Uterus (tissue), 2 donors: ENCODE results near the gene LHX4.

ENCODE experiments used
- CTCF ChIP-seq, 4 experiments: fragments of 200-600 bp in 2 of 4; fragments of 450-650 bp in 2 of 4; sonication (generic) in 2 of 4; IDR thresholded peaks; one replicate each; pipeline ENCODE4 v1.5.1; 2016 to 2019; ENCODE audit warnings: antibody characterized with exemption in 4 of 4, mild to moderate bottlenecking in 2 of 4, moderate library complexity in 1 of 4
- POLR2A ChIP-seq, 2 donors: fragments of 450-650 bp; IDR thresholded peaks; one replicate each; pipeline ENCODE4 v1.6.1; 2016; ENCODE audit warnings: antibody characterized with exemption in 2 of 2, mild to moderate bottlenecking in 1 of 2, moderate library complexity in 1 of 2

- TF ChIP-seq POLR2A (IDR thresholded peaks at IDR 0.05) (no peak), CTCF (IDR thresholded peaks at IDR 0.05) (no peak)
Observed at GRCh38 chr1:180265201-180265600, 35.1 kb downstream of the LHX4 start.
